ENCODE results near the gene MMAA.
"Not testable (repeated sequence)": the region's sequence is repeated elsewhere in the genome, so short reads cannot be mapped to it uniquely, and the experiment has no call there.

The MMAA gene

GRCh38 chr4:145635630-145636029 lies 16.4 kb downstream of the MMAA start:
- DNase-seq, result no peak

- no peak for DNase-seq
These were observed 20.1 kb downstream of the MMAA start for GRCh38 chr4:145639186-145639698.

- DNase-seq, result not testable (repeated sequence)
These were observed 21.1 kb downstream of the MMAA start for GRCh38 chr4:145640236-145640635.

GRCh38 chr4:145643295-145643694 lies 24.1 kb downstream of the MMAA start:
- no peak for DNase-seq

- DNase-seq, result no peak
These were observed 25.5 kb downstream of the MMAA start for GRCh38 chr4:145644699-145645098.

- DNase-seq, result no peak
These were observed 37.0 kb downstream of the MMAA start for GRCh38 chr4:145656156-145656555.

GRCh38 chr4:145660064-145660463 lies 40.9 kb downstream of the MMAA start:
- DNase-seq, result no peak

GRCh38 chr4:145663194-145663593 lies 44.0 kb downstream of the MMAA start:
- no peak for DNase-seq

- no peak for DNase-seq
These were observed 46.6 kb downstream of the MMAA start for GRCh38 chr4:145665773-145666172.

GRCh38 chr4:145670422-145670821 lies 51.2 kb downstream of the MMAA start:
- DNase-seq, result no peak

- peak; percentile 82 for DNase-seq
These were observed 60.3 kb downstream of the MMAA start for GRCh38 chr4:145679520-145679919.

- DNase-seq, result peak; percentile 13
These were observed 60.8 kb downstream of the MMAA start, which contains the start of gene C4orf51 for GRCh38 chr4:145679991-145680455. TSS of gene C4orf51 (plus strand) at chr4:145680146. CDS start at chr4:145680204, 58 bp downstream.

GRCh38 chr4:145680902-145681301 lies 61.7 kb downstream of the MMAA start:
- DNase-seq, result no peak

GRCh38 chr4:145681518-145681917 lies 62.3 kb downstream of the MMAA start:
- DNase-seq, result no peak

GRCh38 chr4:145681956-145682355 lies 62.8 kb downstream of the MMAA start:
- no peak for DNase-seq

- no peak for DNase-seq
These were observed 67.8 kb downstream of the MMAA start for GRCh38 chr4:145686991-145687390.

GRCh38 chr4:145690610-145691009 lies 71.4 kb downstream of the MMAA start:
- no peak for DNase-seq

GRCh38 chr4:145691416-145691815 lies 72.2 kb downstream of the MMAA start:
- not testable (repeated sequence) for DNase-seq

GRCh38 chr4:145694929-145695328 lies 75.7 kb downstream of the MMAA start:
- no peak for DNase-seq

GRCh38 chr4:145697332-145697731 lies 78.1 kb downstream of the MMAA start:
- DNase-seq, result no peak

GRCh38 chr4:145698507-145698906 lies 79.3 kb downstream of the MMAA start:
- no peak for DNase-seq

- no peak for DNase-seq
These were observed 84.8 kb downstream of the MMAA start for GRCh38 chr4:145703850-145704497.

GRCh38 chr4:145709336-145709735 lies 90.2 kb downstream of the MMAA start:
- DNase-seq, result no peak

Data from NCI-H2029 treated with DMSO at 0.1 percent for 48 hours (cell line).